H1 (cell line): Measurements from ENCODE around the gene NFATC1. TPM values are rescaled to one million over a fixed set of nuclear protein-coding genes. Genes with fewer than 3 reads are reported as not detected.

ENCODE experiments used
- CTCF ChIA-PET: fragments of 300-600 bp; sonication (Branson Sonifier 250); formaldehyde crosslinking; loops from one replicate; lab custom pipeline; 2021; ENCODE audit not compliant: partially characterized antibody; lab: Charles Lee
- POLR2A ChIA-PET: fragments of 300-600 bp; sonication (Branson Sonifier 250); formaldehyde crosslinking; loops from one replicate; lab custom pipeline; 2021; ENCODE audit warnings: inconsistent platforms; ENCODE audit not compliant: partially characterized antibody; lab: Charles Lee
- DNase-seq, 2 experiments: peaks; one replicate each; pipeline versions ENCODE4 v3.0.0 to v3.0.0-alpha.2; 2010 to 2022; ENCODE audit warnings: low spot score in 2 of 2, low read depth in 1 of 2, mixed read lengths in 1 of 2
- FAIRE-seq: peaks from 2 replicates; lab custom pipeline; 2011; peaks lifted over from hg19 to GRCh38; lab: Jason Lieb, UNC
- H2AFZ ChIP-seq: 2 replicates; pipeline ENCODE4 v1.8.1; 2012; ENCODE audit warnings: low read length, inconsistent platforms
- H2AK5ac ChIP-seq: 2 replicates; pipeline ENCODE4 v1.6.1; 2013; ENCODE audit warnings: low read depth, low read length
- H2BK120ac ChIP-seq: replicated peaks from 2 replicates; pipeline ENCODE3; 2013; ENCODE audit warnings: low read depth, low read length, inconsistent platforms
- H2BK12ac ChIP-seq: 2 replicates; pipeline ENCODE4 v1.6.1; 2013; ENCODE audit warnings: low read depth, low read length
- H2BK15ac ChIP-seq: 2 replicates; pipeline ENCODE4 v1.6.1; 2013; ENCODE audit warnings: low read length
- H2BK20ac ChIP-seq: 2 replicates; pipeline ENCODE4 v1.6.1; 2013; ENCODE audit warnings: low read length
- H2BK5ac ChIP-seq: 2 replicates; pipeline ENCODE4 v1.6.1; 2013; ENCODE audit warnings: low read depth, low read length
- H3K14ac ChIP-seq: 2 replicates; pipeline ENCODE4 v1.6.1; 2013; ENCODE audit warnings: inconsistent platforms; ENCODE audit not compliant: insufficient read length
- H3K18ac ChIP-seq: 2 replicates; pipeline ENCODE4 v1.6.1; 2013; ENCODE audit warnings: low read length; ENCODE audit errors: extremely low read depth
- H3K23ac ChIP-seq: 2 replicates; pipeline ENCODE4 v1.6.1; 2013; ENCODE audit warnings: inconsistent platforms; ENCODE audit not compliant: insufficient read length
- H3K23me2 ChIP-seq: 2 replicates; pipeline ENCODE4 v1.6.1; 2013; ENCODE audit warnings: low read depth, low read length
- H3K27ac ChIP-seq: 2 replicates; pipeline ENCODE4 v1.6.1; 2011; ENCODE audit warnings: low read depth, low read length, inconsistent platforms
- H3K27me3 ChIP-seq, 4 experiments: replicated peaks in 1 of 4; 1 replicate in 1 of 4; 2 replicates in 3 of 4; pipeline versions ENCODE4 v1.6.1 to v1.8.1; 2011 to 2013; ENCODE audit warnings: low read length in 3 of 4, mild to moderate bottlenecking in 3 of 4, inconsistent platforms in 2 of 4, mixed read lengths in 2 of 4, moderate library complexity in 1 of 4; ENCODE audit not compliant: control insufficient read depth in 3 of 4, insufficient read depth in 3 of 4; ENCODE audit errors: extremely low read depth in 1 of 4
- H3K36me3 ChIP-seq, 4 experiments: 2 replicates each; pipeline versions ENCODE4 v1.6.1 to v1.8.1; 2011 to 2013; ENCODE audit warnings: mild to moderate bottlenecking in 4 of 4, low read length in 3 of 4, moderate library complexity in 2 of 4, control low read depth in 1 of 4, inconsistent platforms in 1 of 4; ENCODE audit not compliant: insufficient read depth in 4 of 4, control insufficient read depth in 2 of 4
- H3K4ac ChIP-seq: replicated peaks from 2 replicates; pipeline ENCODE3; 2013; ENCODE audit warnings: low read length, low read depth, mixed read lengths, inconsistent platforms; ENCODE audit not compliant: insufficient read length
- H3K4me1 ChIP-seq, 4 experiments: replicated peaks in 1 of 4; 1 replicate in 1 of 4; 2 replicates in 3 of 4; pipeline versions ENCODE4 v1.6.1 to v1.8.1; 2011 to 2013; ENCODE audit warnings: low read length in 3 of 4, inconsistent platforms in 2 of 4, mixed read lengths in 1 of 4; ENCODE audit not compliant: insufficient read depth in 4 of 4, control insufficient read depth in 3 of 4
- H3K4me2 ChIP-seq, 2 experiments: 2 replicates each; pipeline versions ENCODE4 v1.6.1 to v1.8.1; 2011 to 2013; ENCODE audit warnings: low read depth in 2 of 2, low read length in 2 of 2, control low read depth in 1 of 2, inconsistent platforms in 1 of 2, mild to moderate bottlenecking in 1 of 2; ENCODE audit not compliant: insufficient read depth in 1 of 2
- H3K4me3 ChIP-seq, 4 experiments: fragments of 200-600, 300-600 bp in 1 of 4; sonication (generic), shearing (Covaris generic), sonication (Bioruptor Twin) in 1 of 4; 2 replicates each; pipeline versions ENCODE4 v1.5.1 to v1.8.1; 2011 to 2016; ENCODE audit warnings: low read length in 4 of 4, low read depth in 3 of 4, control low read depth in 2 of 4, inconsistent platforms in 2 of 4, mild to moderate bottlenecking in 2 of 4, mixed read lengths in 1 of 4, moderate library complexity in 1 of 4; ENCODE audit not compliant: insufficient read depth in 2 of 4; ENCODE audit errors: extremely low read depth in 1 of 4
- H3K56ac ChIP-seq: replicated peaks from 2 replicates; pipeline ENCODE3; 2013; ENCODE audit warnings: low read depth, mild to moderate bottlenecking, mixed read lengths, low read length, inconsistent platforms; ENCODE audit not compliant: insufficient read length
- H3K79me1 ChIP-seq: 2 replicates; pipeline ENCODE4 v1.6.1; 2013; ENCODE audit warnings: low read depth, low read length, control low read depth
- H3K79me2 ChIP-seq, 2 experiments: 2 replicates each; pipeline versions ENCODE4 v1.6.1 to v1.8.1; 2012 to 2013; ENCODE audit warnings: low read length in 2 of 2, mild to moderate bottlenecking in 2 of 2, inconsistent platforms in 1 of 2; ENCODE audit not compliant: insufficient read depth in 2 of 2, control insufficient read depth in 1 of 2
- H3K9ac ChIP-seq, 4 experiments: replicated peaks in 1 of 4; 1 replicate in 1 of 4; 2 replicates in 3 of 4; pipeline versions ENCODE4 v1.6.1 to v1.8.1; 2011 to 2013; ENCODE audit warnings: low read depth in 3 of 4, low read length in 3 of 4, control low read depth in 2 of 4, mild to moderate bottlenecking in 2 of 4, moderate library complexity in 2 of 4, inconsistent platforms in 1 of 4; ENCODE audit errors: extremely low read depth in 1 of 4
- H3K9me3 ChIP-seq, 2 experiments: 2 replicates each; pipeline versions ENCODE4 v1.6.1 to v1.8.1; 2012 to 2013; ENCODE audit warnings: mild to moderate bottlenecking in 2 of 2, moderate library complexity in 2 of 2, control low read depth in 1 of 2, inconsistent platforms in 1 of 2, low read depth in 1 of 2, low read length in 1 of 2, mixed read lengths in 1 of 2; ENCODE audit not compliant: insufficient read depth in 2 of 2
- H4K20me1 ChIP-seq, 2 experiments: replicated peaks in 1 of 2; 2 replicates each; pipeline versions ENCODE3 to v1.8.1; 2011 to 2013; ENCODE audit warnings: inconsistent platforms in 2 of 2, low read length in 2 of 2, mild to moderate bottlenecking in 1 of 2; ENCODE audit not compliant: insufficient read depth in 2 of 2, control insufficient read depth in 1 of 2
- H4K5ac ChIP-seq: 2 replicates; pipeline ENCODE4 v1.6.1; 2013; ENCODE audit warnings: low read length, low read depth, mixed read lengths, inconsistent platforms; ENCODE audit not compliant: insufficient read length
- H4K8ac ChIP-seq: 2 replicates; pipeline ENCODE4 v1.8.0; 2013; ENCODE audit warnings: mild to moderate bottlenecking, moderate library complexity, low read length, inconsistent platforms; ENCODE audit not compliant: insufficient read depth; ENCODE audit errors: extremely low read depth
- H4K91ac ChIP-seq: replicated peaks from 2 replicates; pipeline ENCODE3; 2013; ENCODE audit warnings: low read length, mixed read lengths, inconsistent platforms; ENCODE audit not compliant: insufficient read length
- CBX8 ChIP-seq: fragments of 300-800, 300-1000 bp; sonication (generic); IDR thresholded peaks from 2 replicates; pipeline ENCODE4 v1.7.1; 2016; ENCODE audit warnings: low read depth, low read length, borderline replicate concordance
- E2F6 ChIP-seq: IDR thresholded peaks from 2 replicates; pipeline ENCODE4 v1.6.1; 2012; ENCODE audit warnings: inconsistent platforms
- GABPA ChIP-seq: IDR thresholded peaks from 2 replicates; pipeline ENCODE4 v1.6.1; 2011; ENCODE audit warnings: mild to moderate bottlenecking, low read length, moderate library complexity, borderline replicate concordance; ENCODE audit not compliant: insufficient read depth
- MAFK ChIP-seq: IDR thresholded peaks from 2 replicates; pipeline ENCODE4 v1.6.1; 2012; ENCODE audit warnings: low read depth, mild to moderate bottlenecking, improper control_type of control experiment, low read length
- NANOG ChIP-seq: IDR thresholded peaks from 2 replicates; pipeline ENCODE4 v1.6.1; 2011; ENCODE audit warnings: low read length, low read depth, mild to moderate bottlenecking, inconsistent platforms; ENCODE audit not compliant: insufficient read depth, poor library complexity, severe bottlenecking
- SAP30 ChIP-seq: fragments of 300-600 bp; sonication (generic); IDR thresholded peaks from 2 replicates; pipeline ENCODE4 v1.7.1; 2012; ENCODE audit warnings: low read length, moderate library complexity, mild to moderate bottlenecking, inconsistent platforms; ENCODE audit not compliant: insufficient read depth, insufficient replicate concordance
- SIN3A ChIP-seq, 2 experiments: IDR thresholded peaks in 1 of 2; conservative IDR thresholded peaks in 1 of 2; 2 replicates each; pipeline ENCODE4 v1.6.1; 2011 to 2012; ENCODE audit warnings: low read length in 2 of 2, improper control_type of control experiment in 1 of 2, low read depth in 1 of 2, mild to moderate bottlenecking in 1 of 2
- SP1 ChIP-seq: IDR thresholded peaks from 2 replicates; pipeline ENCODE4 v1.6.1; 2011; ENCODE audit warnings: low read depth, low read length
- TCF12 ChIP-seq: IDR thresholded peaks from 2 replicates; pipeline ENCODE4 v1.6.1; 2011; ENCODE audit warnings: low read depth, mild to moderate bottlenecking, low read length
- WGBS, 2 experiments: shearing (Covaris generic) in 1 of 2; methylation state at CpG; one replicate each; pipeline versions ENCODE4 v1.1.6 to v1.1.7; 2013 to 2015; ENCODE audit warnings: low lambda C conversion rate in 2 of 2, mixed read lengths in 2 of 2, inconsistent platforms in 1 of 2, low coverage in 1 of 2, missing lambda C conversion rate in 1 of 2; ENCODE audit not compliant: insufficient replicate concordance in 2 of 2, insufficient coverage in 1 of 2, insufficient read length in 1 of 2; ENCODE audit errors: extremely low coverage in 1 of 2, missing lambda C conversion rate in 1 of 2; 5-methylcytosine and 5-hydroxymethylcytosine counted together
- polyA plus RNA-seq, 7 experiments: library from polyadenylated mRNA; depleted of rRNA in 3 of 7; stranded (reverse) in 5 of 7; unstranded in 2 of 7; fragments of >200 nt in 5 of 7; fragments of 200-250 nt in 2 of 7; gene quantifications; 1 replicate in 5 of 7; 2 replicates in 1 of 7; 4 replicates in 1 of 7; pipeline versions ENCODE4 v1.2.1 to v1.2.3, GENCODE V29; 2011 to 2013; ENCODE audit warnings: missing spikeins in 2 of 7, mixed read lengths in 2 of 7
- total RNA-seq: library from RNA; stranded (reverse); fragmentation: NEBNext Ultra II Directional; extraction: Animal tissue kit (Norgen Biotek cat#: 25700); gene quantifications from 2 replicates; pipeline ENCODE4 v1.2.1, GENCODE V29; 2021

NFATC1 gene
- total and polyA plus RNA-seq, 2 of the 8 experiments (the other 6 are each of a cell fraction or from before 2014, with no cell fraction given) = 2.0 to 6.6 TPM

DNA sequence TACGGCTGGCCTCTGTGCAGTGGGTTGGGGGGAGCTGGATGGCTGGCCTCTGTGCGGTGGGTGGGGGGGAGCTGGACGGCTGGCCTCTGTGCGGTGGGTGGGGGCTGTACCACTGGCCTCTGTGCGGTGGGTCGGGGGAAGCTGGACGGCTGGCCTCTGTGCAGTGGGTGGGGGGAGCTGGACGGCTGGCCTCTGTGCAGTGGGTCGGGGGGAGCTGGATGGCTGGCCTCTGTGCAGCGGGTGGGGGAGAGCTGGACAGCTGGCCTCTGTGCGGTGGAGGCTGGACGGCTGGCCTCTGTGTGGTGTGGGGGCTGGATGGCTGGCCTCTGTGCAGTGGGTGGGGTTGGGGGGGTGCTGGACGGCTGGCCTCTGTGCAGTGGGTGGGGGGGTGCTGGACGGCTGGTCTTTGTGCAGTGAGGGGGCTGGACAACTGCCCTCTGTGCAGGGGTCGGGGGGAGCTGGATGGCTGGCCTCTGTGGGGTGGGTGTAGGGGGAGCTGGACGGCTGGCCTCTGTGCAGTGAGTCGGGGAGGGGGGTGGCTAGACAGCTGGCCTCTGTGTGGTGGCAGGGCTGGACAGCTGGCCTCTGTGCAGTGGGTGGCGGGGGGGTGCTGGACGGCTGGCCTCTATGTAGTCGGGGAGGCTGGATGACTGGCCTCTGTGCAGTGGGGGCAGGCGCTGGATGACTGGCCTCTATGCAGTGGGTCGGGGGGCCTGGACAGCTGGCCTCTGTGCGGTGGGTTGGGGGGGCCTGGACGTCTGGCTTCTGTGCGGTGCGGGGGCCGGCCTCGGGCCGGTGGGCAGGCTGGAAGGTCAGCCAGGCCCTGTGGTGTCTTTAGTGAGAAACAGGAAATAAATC is 31.9 kb downstream of the NFATC1 start:
- no peaks in the 10 kb centered on the region for H3K79me2 ChIP-seq
- FAIRE-seq (no peak), DNase-seq (no peak)
- H3K9ac ChIP-seq = no peak overlapping the region
- H4K8ac ChIP-seq = no peak overlapping the region
- H3K4me3 ChIP-seq = no peak overlapping the region
- H4K5ac ChIP-seq = no peak overlapping the region
- H2BK120ac ChIP-seq = no peak overlapping the region
- no peaks in the 10 kb centered on the region for H3K27me3 ChIP-seq
- H2BK20ac ChIP-seq = no peak overlapping the region
- no peak overlapping the region for H3K23ac ChIP-seq
- POLR2A ChIA-PET = no interaction called here
- H2BK15ac ChIP-seq = no peak overlapping the region
- CTCF ChIA-PET = interaction anchor here (0.6 to 1.3 kb wide), 4 partner anchors 13 to 153 kb away, joined by 3 to 5 read pairs (median 4); no protein-coding TSS in a partner anchor
- H3K27ac ChIP-seq = no peak overlapping the region
- no peak overlapping the region for H3K4me2 ChIP-seq
- no peaks in the 10 kb centered on the region for H3K9me3 ChIP-seq
- H3K36me3 ChIP-seq = no peaks in the 10 kb centered on the region
- no peak overlapping the region for H3K4ac ChIP-seq
- no peaks in the 10 kb centered on the region; the same call in 1 of the 2 replicates for H3K23me2 ChIP-seq
- H4K20me1 ChIP-seq = no peaks in the 10 kb centered on the region
- no peak overlapping the region for H2AFZ ChIP-seq
- no peaks in the 10 kb centered on the region for H3K4me1 ChIP-seq
- no peak overlapping the region for H3K56ac ChIP-seq
- H3K79me1 ChIP-seq = no peaks in the 10 kb centered on the region; the same call in 1 of the 2 replicates
- H3K14ac ChIP-seq = no peak overlapping the region
- H4K91ac ChIP-seq = no peak overlapping the region
- WGBS, 2 experiments = 89% methylated on average over 10 of the region's 29 CpGs; no CpG with 5 or more reads in 1 of the 2 experiments
- H2BK5ac ChIP-seq = no peak overlapping the region
- TF ChIP-seq GABPA (no peak), SP1 (no peak), SAP30 (no peak), TCF12 (no peak), NANOG (no peak), SIN3A (conservative IDR thresholded peaks at IDR 0.05 in 1 of 2, IDR thresholded peaks at IDR 0.05 in 1 of 2; ENCODE audit: low read depth in 1 of 2, low read length in 2 of 2) (no peak), CBX8 (no peak), MAFK (no peak), E2F6 (no peak)
- H2BK12ac ChIP-seq = no peak overlapping the region
- no peak overlapping the region for H3K18ac ChIP-seq
- no peak overlapping the region for H2AK5ac ChIP-seq
